ENCODE measurements around the gene HCN3.

The HCN3 gene

GRCh38 chr1:155295183-155295941 is 18.1 kb downstream of the HCN3 start:
- no peaks in the 10 kb centered on the region for H3K36me3 ChIP-seq (ENCODE audit: control insufficient read depth, insufficient read depth, low read length)
- no peak overlapping the region for H3K4me3 ChIP-seq (ENCODE audit: low read length)
- no peak overlapping the region for H3K9ac ChIP-seq (ENCODE audit: low read length)
- peaks cover 8% of the 10 kb centered on the region for H3K27me3 ChIP-seq (ENCODE audit: control insufficient read depth, insufficient read depth, low read length)
- no peaks in the 10 kb centered on the region for H3K4me1 ChIP-seq (ENCODE audit: control insufficient read depth, insufficient read depth, low read length)
- H3K27ac ChIP-seq (ENCODE audit: low read depth, low read length), result no peak overlapping the region

GRCh38 chr1:155295942-155296267 is 18.6 kb downstream of the HCN3 start:
- Histone ChIP-seq H3K36me3 (ENCODE audit: control insufficient read depth, insufficient read depth, low read length) (no peaks in the 10 kb centered on the region), H3K27me3 (ENCODE audit: control insufficient read depth, insufficient read depth, low read length) (peaks cover 8% of the 10 kb centered on the region), H3K4me1 (ENCODE audit: control insufficient read depth, insufficient read depth, low read length) (no peaks in the 10 kb centered on the region), H3K27ac (ENCODE audit: low read depth, low read length) (no peak overlapping the region), H3K9ac (ENCODE audit: low read length) (no peak overlapping the region), H3K4me3 (ENCODE audit: low read length) (no peak overlapping the region)

GRCh38 chr1:155296661-155297060 is 19.4 kb downstream of the HCN3 start:
- no peak overlapping the region for H3K4me3 ChIP-seq (ENCODE audit: low read length)
- H3K36me3 ChIP-seq (ENCODE audit: control insufficient read depth, insufficient read depth, low read length), result no peaks in the 10 kb centered on the region
- H3K27me3 ChIP-seq (ENCODE audit: control insufficient read depth, insufficient read depth, low read length), result peaks cover 8% of the 10 kb centered on the region
- no peak overlapping the region for H3K27ac ChIP-seq (ENCODE audit: low read depth, low read length)
- no peak overlapping the region for H3K9ac ChIP-seq (ENCODE audit: low read length)
- no peaks in the 10 kb centered on the region for H3K4me1 ChIP-seq (ENCODE audit: control insufficient read depth, insufficient read depth, low read length)

- H3K4me3 ChIP-seq (ENCODE audit: low read length), result no peak overlapping the region
- H3K9ac ChIP-seq (ENCODE audit: low read length), result no peak overlapping the region
- H3K27me3 ChIP-seq (ENCODE audit: control insufficient read depth, insufficient read depth, low read length), result peaks cover 8% of the 10 kb centered on the region
- H3K36me3 ChIP-seq (ENCODE audit: control insufficient read depth, insufficient read depth, low read length), result no peaks in the 10 kb centered on the region
- H3K27ac ChIP-seq (ENCODE audit: low read depth, low read length), result no peak overlapping the region
- no peaks in the 10 kb centered on the region for H3K4me1 ChIP-seq (ENCODE audit: control insufficient read depth, insufficient read depth, low read length)
Observed at GRCh38 chr1:155297384-155297783, 20.1 kb downstream of the HCN3 start.

GRCh38 chr1:155300024-155300423 is 22.8 kb downstream of the HCN3 start:
- H3K9ac ChIP-seq (ENCODE audit: low read length), result no peak overlapping the region
- H3K27ac ChIP-seq (ENCODE audit: low read depth, low read length), result no peak overlapping the region
- H3K36me3 ChIP-seq (ENCODE audit: control insufficient read depth, insufficient read depth, low read length), result no peaks in the 10 kb centered on the region
- no peak overlapping the region for H3K4me3 ChIP-seq (ENCODE audit: low read length)
- no peaks in the 10 kb centered on the region for H3K4me1 ChIP-seq (ENCODE audit: control insufficient read depth, insufficient read depth, low read length)
- peaks cover 5% of the 10 kb centered on the region for H3K27me3 ChIP-seq (ENCODE audit: control insufficient read depth, insufficient read depth, low read length)

GRCh38 chr1:155300553-155301329 is 23.5 kb downstream of the HCN3 start:
- Histone ChIP-seq H3K4me1 (ENCODE audit: control insufficient read depth, insufficient read depth, low read length) (no peaks in the 10 kb centered on the region), H3K27me3 (ENCODE audit: control insufficient read depth, insufficient read depth, low read length) (peaks cover 3% of the 10 kb centered on the region), H3K36me3 (ENCODE audit: control insufficient read depth, insufficient read depth, low read length) (no peaks in the 10 kb centered on the region), H3K27ac (ENCODE audit: low read depth, low read length) (no peak overlapping the region), H3K9ac (ENCODE audit: low read length) (no peak overlapping the region), H3K4me3 (ENCODE audit: low read length) (no peak overlapping the region)

GRCh38 chr1:155301342-155301841 is 24.1 kb downstream of the HCN3 start, which contains the start of gene PKLR:
TSS of gene PKLR (minus strand) at chr1:155301438. CDS start at chr1:155301395, 43 bp downstream.
- Histone ChIP-seq H3K4me1 (ENCODE audit: control insufficient read depth, insufficient read depth, low read length) (no peaks in the 10 kb centered on the region), H3K4me3 (ENCODE audit: low read length) (no peak within 1 kb of the TSS), H3K36me3 (ENCODE audit: control insufficient read depth, insufficient read depth, low read length) (no peaks in the 10 kb centered on the region), H3K27me3 (ENCODE audit: control insufficient read depth, insufficient read depth, low read length) (no peaks in the 10 kb centered on the region), H3K27ac (ENCODE audit: low read depth, low read length) (no peak within 1 kb of the TSS), H3K9ac (ENCODE audit: low read length) (no peak within 1 kb of the TSS)

GRCh38 chr1:155304558-155305063 is 27.3 kb downstream of the HCN3 start:
- no peak overlapping the region for H3K9ac ChIP-seq (ENCODE audit: low read length)
- no peak overlapping the region for H3K4me3 ChIP-seq (ENCODE audit: low read length)
- no peak overlapping the region for H3K27ac ChIP-seq (ENCODE audit: low read depth, low read length)
- no peaks in the 10 kb centered on the region for H3K27me3 ChIP-seq (ENCODE audit: control insufficient read depth, insufficient read depth, low read length)
- no peaks in the 10 kb centered on the region for H3K4me1 ChIP-seq (ENCODE audit: control insufficient read depth, insufficient read depth, low read length)
- no peaks in the 10 kb centered on the region for H3K36me3 ChIP-seq (ENCODE audit: control insufficient read depth, insufficient read depth, low read length)

GRCh38 chr1:155305881-155306391 is 28.7 kb downstream of the HCN3 start:
- H3K27me3 ChIP-seq (ENCODE audit: control insufficient read depth, insufficient read depth, low read length), result no peaks in the 10 kb centered on the region
- no peak overlapping the region for H3K9ac ChIP-seq (ENCODE audit: low read length)
- no peak overlapping the region for H3K4me3 ChIP-seq (ENCODE audit: low read length)
- H3K4me1 ChIP-seq (ENCODE audit: control insufficient read depth, insufficient read depth, low read length), result no peaks in the 10 kb centered on the region
- no peaks in the 10 kb centered on the region for H3K36me3 ChIP-seq (ENCODE audit: control insufficient read depth, insufficient read depth, low read length)
- no peak overlapping the region for H3K27ac ChIP-seq (ENCODE audit: low read depth, low read length)

GRCh38 chr1:155307247-155307740 is 30.0 kb downstream of the HCN3 start:
- Histone ChIP-seq H3K9ac (ENCODE audit: low read length) (no peak overlapping the region), H3K27ac (ENCODE audit: low read depth, low read length) (no peak overlapping the region), H3K4me3 (ENCODE audit: low read length) (no peak overlapping the region), H3K4me1 (ENCODE audit: control insufficient read depth, insufficient read depth, low read length) (no peaks in the 10 kb centered on the region), H3K36me3 (ENCODE audit: control insufficient read depth, insufficient read depth, low read length) (no peaks in the 10 kb centered on the region), H3K27me3 (ENCODE audit: control insufficient read depth, insufficient read depth, low read length) (no peaks in the 10 kb centered on the region)

- no peaks in the 10 kb centered on the region for H3K27me3 ChIP-seq (ENCODE audit: control insufficient read depth, insufficient read depth, low read length)
- H3K36me3 ChIP-seq (ENCODE audit: control insufficient read depth, insufficient read depth, low read length), result peaks cover 4% of the 10 kb centered on the region
- H3K27ac ChIP-seq (ENCODE audit: low read depth, low read length), result peak within 1 kb of the TSS; percentile 91
- H3K9ac ChIP-seq (ENCODE audit: low read length), result peak within 1 kb of the TSS; percentile 99
- no peaks in the 10 kb centered on the region for H3K4me1 ChIP-seq (ENCODE audit: control insufficient read depth, insufficient read depth, low read length)
- peak within 1 kb of the TSS; percentile 99 for H3K4me3 ChIP-seq (ENCODE audit: low read length)
Observed at GRCh38 chr1:155308493-155309422, 31.5 kb downstream of the HCN3 start, which contains the start of gene FDPS. TSS of gene FDPS (plus strand) at chr1:155308866. CDS start at chr1:155309790, 924 bp downstream.
